Measurements from ENCODE around the gene FSCN2.

FSCN2 gene

GRCh38 chr17:81556175-81556691, 28.1 kb downstream of the FSCN2 start:
- Mint-ChIP-seq H3K4me3 (no peak overlapping the region), H3K4me1 (ENCODE audit: low read depth) (peaks cover 14% of the 10 kb centered on the region), H3K9me3 (no peaks in the 10 kb centered on the region), H3K27ac (no peak overlapping the region), H3K36me3 (ENCODE audit: low read depth) (peaks cover 11% of the 10 kb centered on the region), H3K27me3 (ENCODE audit: low read depth) (no peaks in the 10 kb centered on the region)

- H3K27ac Mint-ChIP-seq = no peak overlapping the region
- H3K27me3 Mint-ChIP-seq (ENCODE audit: low read depth) = no peaks in the 10 kb centered on the region
- H3K9me3 Mint-ChIP-seq = no peaks in the 10 kb centered on the region
- H3K36me3 Mint-ChIP-seq (ENCODE audit: low read depth) = peaks cover 12% of the 10 kb centered on the region
- no peak overlapping the region for H3K4me3 Mint-ChIP-seq
- peaks cover 11% of the 10 kb centered on the region for H3K4me1 Mint-ChIP-seq (ENCODE audit: low read depth)
Observed at GRCh38 chr17:81556863-81557262, 28.7 kb downstream of the FSCN2 start.

GRCh38 chr17:81557276-81558114, 29.3 kb downstream of the FSCN2 start:
- H3K4me1 Mint-ChIP-seq (ENCODE audit: low read depth) = peaks cover 11% of the 10 kb centered on the region
- no peak overlapping the region for H3K4me3 Mint-ChIP-seq
- peaks cover 12% of the 10 kb centered on the region for H3K36me3 Mint-ChIP-seq (ENCODE audit: low read depth)
- no peaks in the 10 kb centered on the region for H3K9me3 Mint-ChIP-seq
- H3K27me3 Mint-ChIP-seq (ENCODE audit: low read depth) = no peaks in the 10 kb centered on the region
- H3K27ac Mint-ChIP-seq = no peak overlapping the region

GRCh38 chr17:81558115-81558468, 29.9 kb downstream of the FSCN2 start:
- Mint-ChIP-seq H3K4me3 (no peak overlapping the region), H3K4me1 (ENCODE audit: low read depth) (peaks cover 10% of the 10 kb centered on the region), H3K9me3 (no peaks in the 10 kb centered on the region), H3K36me3 (ENCODE audit: low read depth) (peaks cover 12% of the 10 kb centered on the region), H3K27me3 (ENCODE audit: low read depth) (no peaks in the 10 kb centered on the region), H3K27ac (no peak overlapping the region)

- H3K36me3 Mint-ChIP-seq (ENCODE audit: low read depth) = peaks cover 12% of the 10 kb centered on the region
- H3K27ac Mint-ChIP-seq = no peak overlapping the region
- H3K4me3 Mint-ChIP-seq = no peak overlapping the region
Observed at GRCh38 chr17:81558941-81559806, 31.0 kb downstream of the FSCN2 start.

GRCh38 chr17:81561494-81561885, 33.3 kb downstream of the FSCN2 start:
- H3K27me3 Mint-ChIP-seq (ENCODE audit: low read depth) = no peaks in the 10 kb centered on the region
- no peak overlapping the region for H3K27ac Mint-ChIP-seq
- no peaks in the 10 kb centered on the region for H3K9me3 Mint-ChIP-seq
- H3K36me3 Mint-ChIP-seq (ENCODE audit: low read depth) = peaks cover 26% of the 10 kb centered on the region
- peaks cover 1% of the 10 kb centered on the region for H3K4me1 Mint-ChIP-seq (ENCODE audit: low read depth)
- no peak overlapping the region for H3K4me3 Mint-ChIP-seq

More at GRCh38 chr17:81558941-81559806, 31.0 kb downstream of the FSCN2 start:
- Mint-ChIP-seq H3K9me3 (no peaks in the 10 kb centered on the region), H3K4me1 (ENCODE audit: low read depth) (no peaks in the 10 kb centered on the region), H3K27me3 (ENCODE audit: low read depth) (no peaks in the 10 kb centered on the region)

GRCh38 chr17:81563861-81564586, 35.8 kb downstream of the FSCN2 start:
- Mint-ChIP-seq H3K27me3 (ENCODE audit: low read depth) (no peaks in the 10 kb centered on the region), H3K4me1 (ENCODE audit: low read depth) (peaks cover 1% of the 10 kb centered on the region), H3K4me3 (no peak overlapping the region), H3K9me3 (no peaks in the 10 kb centered on the region), H3K36me3 (ENCODE audit: low read depth) (peaks cover 25% of the 10 kb centered on the region), H3K27ac (no peak overlapping the region)

- no peak overlapping the region for H3K4me3 Mint-ChIP-seq
- H3K4me1 Mint-ChIP-seq (ENCODE audit: low read depth) = peaks cover 1% of the 10 kb centered on the region
- H3K27ac Mint-ChIP-seq = no peak overlapping the region
- H3K27me3 Mint-ChIP-seq (ENCODE audit: low read depth) = no peaks in the 10 kb centered on the region
- peaks cover 25% of the 10 kb centered on the region for H3K36me3 Mint-ChIP-seq (ENCODE audit: low read depth)
- H3K9me3 Mint-ChIP-seq = no peaks in the 10 kb centered on the region
Observed at GRCh38 chr17:81564778-81565177, 36.6 kb downstream of the FSCN2 start.

- Mint-ChIP-seq H3K27ac (no peak overlapping the region), H3K36me3 (ENCODE audit: low read depth) (peaks cover 25% of the 10 kb centered on the region), H3K4me1 (ENCODE audit: low read depth) (peaks cover 1% of the 10 kb centered on the region), H3K27me3 (ENCODE audit: low read depth) (no peaks in the 10 kb centered on the region), H3K9me3 (no peaks in the 10 kb centered on the region), H3K4me3 (no peak overlapping the region)
Observed at GRCh38 chr17:81565231-81565630, 37.1 kb downstream of the FSCN2 start.

GRCh38 chr17:81566461-81567126, 38.4 kb downstream of the FSCN2 start:
- Mint-ChIP-seq H3K4me3 (no peak overlapping the region), H3K36me3 (ENCODE audit: low read depth) (peaks cover 21% of the 10 kb centered on the region), H3K27ac (no peak overlapping the region)

GRCh38 chr17:81567191-81567590, 39.0 kb downstream of the FSCN2 start:
- peaks cover 21% of the 10 kb centered on the region for H3K36me3 Mint-ChIP-seq (ENCODE audit: low read depth)
- no peaks in the 10 kb centered on the region for H3K27me3 Mint-ChIP-seq (ENCODE audit: low read depth)
- H3K4me1 Mint-ChIP-seq (ENCODE audit: low read depth) = peaks cover 1% of the 10 kb centered on the region
- no peaks in the 10 kb centered on the region for H3K9me3 Mint-ChIP-seq
- no peak overlapping the region for H3K4me3 Mint-ChIP-seq
- H3K27ac Mint-ChIP-seq = no peak overlapping the region

More at GRCh38 chr17:81566461-81567126, 38.4 kb downstream of the FSCN2 start:
- H3K9me3 Mint-ChIP-seq = no peaks in the 10 kb centered on the region
- no peaks in the 10 kb centered on the region for H3K27me3 Mint-ChIP-seq (ENCODE audit: low read depth)
- H3K4me1 Mint-ChIP-seq (ENCODE audit: low read depth) = peaks cover 1% of the 10 kb centered on the region

GRCh38 chr17:81568416-81568815, 40.2 kb downstream of the FSCN2 start:
- no peaks in the 10 kb centered on the region for H3K27me3 Mint-ChIP-seq (ENCODE audit: low read depth)
- peaks cover 21% of the 10 kb centered on the region for H3K36me3 Mint-ChIP-seq (ENCODE audit: low read depth)
- H3K27ac Mint-ChIP-seq = no peak overlapping the region
- H3K4me3 Mint-ChIP-seq = no peak overlapping the region
- H3K4me1 Mint-ChIP-seq (ENCODE audit: low read depth) = peaks cover 1% of the 10 kb centered on the region
- no peaks in the 10 kb centered on the region for H3K9me3 Mint-ChIP-seq

GRCh38 chr17:81569986-81570514, 41.9 kb downstream of the FSCN2 start:
- no peaks in the 10 kb centered on the region for H3K9me3 Mint-ChIP-seq
- peaks cover under 1% of the 10 kb centered on the region for H3K4me1 Mint-ChIP-seq (ENCODE audit: low read depth)
- H3K4me3 Mint-ChIP-seq = no peak overlapping the region
- peaks cover 23% of the 10 kb centered on the region for H3K36me3 Mint-ChIP-seq (ENCODE audit: low read depth)
- no peaks in the 10 kb centered on the region for H3K27me3 Mint-ChIP-seq (ENCODE audit: low read depth)
- H3K27ac Mint-ChIP-seq = no peak overlapping the region

Measured in T-helper 1 cell treated with Interleukin-12 subunit alpha and Interleukin-12 subunit beta and Interleukin-4 antibody, amounts not matched to agents 30 μg/mL and 1 μg/mL, for 36 hours (primary cell).